ENCODE results near the gene PARM1.

The PARM1 gene

DNA sequence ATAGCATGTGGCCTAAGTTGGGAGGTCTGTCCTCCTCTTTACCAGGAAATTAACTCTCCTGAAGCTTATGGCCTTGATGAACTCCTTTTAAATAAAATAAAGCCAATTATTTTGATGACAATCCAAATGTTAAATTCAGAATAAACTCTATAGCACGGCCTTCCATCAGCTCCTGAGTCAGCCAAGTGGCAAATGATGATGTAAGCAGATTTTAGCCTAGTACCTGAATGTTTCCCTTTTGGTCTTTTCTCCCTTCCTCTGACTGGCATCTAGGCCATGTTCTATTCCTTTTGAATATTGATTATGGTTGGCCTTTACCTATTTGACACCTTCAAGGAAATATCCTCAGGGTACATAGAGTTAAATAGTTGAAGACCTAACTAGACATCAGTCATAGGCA, 76.2 kb downstream of the PARM1 start:
- no peak overlapping the region for H3K4me3 ChIP-seq (ENCODE audit: low read depth, low read length)
- TF ChIP-seq, protein P1, sequence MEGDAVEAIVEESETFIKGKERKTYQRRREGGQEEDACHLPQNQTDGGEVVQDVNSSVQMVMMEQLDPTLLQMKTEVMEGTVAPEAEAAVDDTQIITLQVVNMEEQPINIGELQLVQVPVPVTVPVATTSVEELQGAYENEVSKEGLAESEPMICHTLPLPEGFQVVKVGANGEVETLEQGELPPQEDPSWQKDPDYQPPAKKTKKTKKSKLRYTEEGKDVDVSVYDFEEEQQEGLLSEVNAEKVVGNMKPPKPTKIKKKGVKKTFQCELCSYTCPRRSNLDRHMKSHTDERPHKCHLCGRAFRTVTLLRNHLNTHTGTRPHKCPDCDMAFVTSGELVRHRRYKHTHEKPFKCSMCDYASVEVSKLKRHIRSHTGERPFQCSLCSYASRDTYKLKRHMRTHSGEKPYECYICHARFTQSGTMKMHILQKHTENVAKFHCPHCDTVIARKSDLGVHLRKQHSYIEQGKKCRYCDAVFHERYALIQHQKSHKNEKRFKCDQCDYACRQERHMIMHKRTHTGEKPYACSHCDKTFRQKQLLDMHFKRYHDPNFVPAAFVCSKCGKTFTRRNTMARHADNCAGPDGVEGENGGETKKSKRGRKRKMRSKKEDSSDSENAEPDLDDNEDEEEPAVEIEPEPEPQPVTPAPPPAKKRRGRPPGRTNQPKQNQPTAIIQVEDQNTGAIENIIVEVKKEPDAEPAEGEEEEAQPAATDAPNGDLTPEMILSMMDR (IDR thresholded peaks at IDR 0.05; ENCODE audit: low read depth, low read length), result no peak

DNA sequence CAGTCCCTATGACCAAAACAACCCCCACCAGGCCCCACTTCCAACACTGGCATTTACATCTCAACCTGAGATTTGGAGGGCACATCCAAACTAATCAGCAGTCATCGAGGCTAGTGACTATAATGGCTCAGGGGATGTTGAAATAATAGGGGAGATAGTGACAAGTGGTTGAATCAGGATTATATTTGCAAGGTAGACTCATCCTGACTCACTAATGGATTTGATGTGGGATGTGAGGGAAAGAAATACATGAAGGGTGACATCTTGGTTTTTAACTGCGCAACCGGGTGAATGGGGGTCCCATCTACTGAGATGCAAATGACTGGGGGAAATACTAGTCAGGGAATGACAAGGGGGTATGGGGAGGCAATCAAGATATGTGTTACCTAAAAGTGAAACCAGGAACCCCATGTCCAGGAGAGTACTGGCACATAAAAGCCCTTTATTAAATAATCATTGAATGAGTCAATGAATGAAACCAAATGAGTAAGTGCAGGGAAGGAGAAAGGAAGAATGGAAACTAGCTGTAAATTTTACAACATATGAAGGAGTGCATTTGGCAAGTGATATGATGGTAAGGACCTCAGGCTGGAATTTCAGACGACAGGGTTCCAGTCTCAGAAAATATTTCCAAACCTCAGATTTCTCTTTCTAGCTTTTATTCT, 78.3 kb downstream of the PARM1 start:
- TF ChIP-seq, protein P1 (IDR thresholded peaks at IDR 0.05; ENCODE audit: low read depth, low read length), result no peak
- H3K4me3 ChIP-seq (ENCODE audit: low read depth, low read length), result no peak overlapping the region

DNA sequence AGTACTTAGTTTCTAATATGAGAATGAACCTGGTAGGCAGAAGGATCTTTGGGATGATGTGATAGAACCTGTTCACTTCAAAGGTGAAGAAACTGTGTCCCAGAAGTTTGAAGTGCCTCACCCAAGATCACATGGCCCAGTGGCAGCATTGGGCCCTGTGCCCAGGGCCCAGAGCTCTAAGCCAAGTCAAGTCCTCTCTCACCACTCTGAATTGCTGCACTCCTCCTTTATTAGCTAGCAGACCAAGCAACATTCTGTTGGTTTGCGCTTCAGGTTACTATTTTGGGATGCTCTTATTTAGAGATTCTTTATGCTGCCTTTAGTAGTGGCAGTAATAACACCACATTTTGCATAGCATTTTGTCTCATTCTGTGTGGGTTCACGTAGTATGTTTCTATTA, 82.7 kb downstream of the PARM1 start:
- TF ChIP-seq, protein P1 (IDR thresholded peaks at IDR 0.05; ENCODE audit: low read depth, low read length), result no peak

DNA sequence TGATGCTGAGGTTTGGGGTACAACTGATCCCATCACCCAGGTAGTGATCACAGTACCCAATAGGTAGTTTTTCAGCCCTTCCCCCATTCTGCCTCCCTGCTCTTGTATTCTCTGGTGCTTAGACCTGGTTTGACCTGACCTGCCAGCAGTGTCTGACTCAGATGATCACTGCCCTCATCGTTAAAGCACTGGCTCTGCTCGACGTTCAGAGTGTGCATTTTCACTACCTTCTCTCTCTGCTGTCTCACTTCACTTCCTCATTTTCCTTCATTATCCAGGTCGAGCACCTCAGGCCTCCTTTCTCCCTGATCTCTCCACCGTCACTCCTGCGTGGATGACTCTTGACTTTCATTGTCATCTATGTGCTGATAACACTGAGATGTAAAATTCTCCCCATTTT, 83.6 kb downstream of the PARM1 start:
- TF ChIP-seq, protein P1 (IDR thresholded peaks at IDR 0.05; ENCODE audit: low read depth, low read length), result no peak
- H3K4me3 ChIP-seq (ENCODE audit: low read depth, low read length), result no peak overlapping the region

More for the DNA sequence above, 82.7 kb downstream of the PARM1 start:
- H3K4me3 ChIP-seq (ENCODE audit: low read depth, low read length), result no peak overlapping the region

DNA sequence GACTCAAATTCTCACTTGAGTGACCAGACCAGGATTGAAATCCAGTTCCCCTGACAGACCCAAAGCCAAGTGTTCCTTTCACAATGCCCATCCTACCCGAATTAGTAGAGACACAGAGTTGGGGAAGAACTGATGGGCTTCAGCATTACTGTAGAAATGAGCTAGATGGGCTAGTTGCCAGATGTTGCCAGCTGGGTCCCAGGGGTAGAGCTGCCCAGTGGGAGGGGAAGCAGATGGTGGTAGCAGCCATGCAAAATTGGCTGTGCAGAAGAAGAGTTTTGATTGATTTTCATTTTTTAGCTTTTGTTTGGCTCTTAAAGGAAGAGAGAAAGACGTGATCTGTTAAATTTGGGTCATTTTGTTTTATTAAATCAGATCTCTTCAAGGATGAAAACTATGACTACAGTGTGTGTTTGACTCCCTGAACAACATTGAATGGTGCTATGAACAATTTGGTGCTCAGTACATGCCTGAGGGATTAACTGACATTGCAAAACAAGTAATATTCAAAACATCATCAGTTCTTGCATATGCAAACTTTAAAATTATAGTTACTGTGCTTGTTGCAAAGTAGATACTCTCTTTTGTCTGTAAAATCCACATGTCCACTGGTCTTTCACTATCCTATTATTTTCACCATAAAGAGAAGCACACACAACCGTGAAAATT, 86.0 kb downstream of the PARM1 start:
- no peak overlapping the region for H3K4me3 ChIP-seq (ENCODE audit: low read depth, low read length)
- TF ChIP-seq, protein P1 (IDR thresholded peaks at IDR 0.05; ENCODE audit: low read depth, low read length), result no peak

DNA sequence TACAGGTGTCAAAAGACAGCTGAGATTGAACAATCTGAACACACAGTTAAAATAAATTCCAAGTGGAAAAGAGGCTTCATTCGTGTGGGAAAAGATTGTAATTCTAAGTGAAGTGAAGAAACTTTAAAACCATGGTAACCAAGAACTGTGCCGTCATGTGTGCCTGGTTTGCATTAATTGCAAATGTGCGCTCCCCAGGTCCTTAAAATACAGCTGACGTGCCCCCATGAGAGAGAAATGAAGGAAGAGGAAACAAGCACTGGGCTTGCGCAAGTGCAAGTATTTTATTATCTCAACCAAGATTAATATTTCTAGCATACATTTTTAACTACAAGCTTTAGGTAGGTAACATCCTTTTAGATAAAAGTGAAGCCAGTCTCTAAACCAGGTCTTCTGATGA, 92.5 kb downstream of the PARM1 start:
- TF ChIP-seq, protein P1 (IDR thresholded peaks at IDR 0.05; ENCODE audit: low read depth, low read length), result no peak
- H3K4me3 ChIP-seq (ENCODE audit: low read depth, low read length), result no peak overlapping the region

DNA sequence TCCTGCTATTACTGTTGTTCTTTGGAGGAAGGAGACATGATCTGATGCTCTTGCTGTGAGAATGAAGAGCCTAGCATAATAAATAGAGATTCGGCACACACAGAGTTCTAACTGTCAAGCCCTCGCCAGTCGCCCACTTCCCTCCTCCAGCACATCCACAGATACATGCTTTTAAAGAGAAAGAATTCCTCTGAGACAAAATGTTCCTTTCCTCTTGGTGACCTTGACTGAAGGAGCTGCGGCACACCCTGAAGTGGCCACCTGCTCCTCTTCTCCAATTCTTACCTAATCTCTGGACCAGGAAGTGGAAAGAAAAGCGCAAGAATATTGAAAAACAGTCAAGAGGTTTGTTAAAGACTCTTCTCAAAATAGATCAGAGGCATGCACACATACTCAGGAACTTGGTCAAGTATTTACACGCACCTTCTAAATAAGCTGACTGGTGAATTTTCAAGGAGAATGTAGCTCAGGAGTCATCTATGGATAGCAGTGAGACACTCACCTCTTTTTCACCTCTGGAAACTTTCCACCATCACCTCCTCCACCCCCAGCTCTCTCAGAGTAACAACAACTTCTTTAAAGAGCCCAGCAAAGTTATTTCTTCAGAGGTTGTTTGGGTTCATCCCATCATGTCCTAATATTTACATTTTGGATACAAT, 95.4 kb downstream of the PARM1 start:
- H3K4me3 ChIP-seq (ENCODE audit: low read depth, low read length), result no peak overlapping the region
- TF ChIP-seq, protein P1 (IDR thresholded peaks at IDR 0.05; ENCODE audit: low read depth, low read length), result no peak

Data from WI38 (cell line).